Femur (tissue), 1 donor: ENCODE data around the gene PEAK1.
"Not testable (repeated sequence)": the region's sequence is repeated elsewhere in the genome, so short reads cannot be mapped to it uniquely, and the experiment has no call there.

Experiments
- DNase-seq: peaks from one replicate; pipeline ENCODE4 v3.0.0-alpha.2; 2017

Gene PEAK1

GRCh38 chr15:77219841-77220240 is 200.1 kb downstream of the PEAK1 start:
- no peak for DNase-seq

GRCh38 chr15:77209221-77209620 is 210.7 kb downstream of the PEAK1 start:
- no peak for DNase-seq

GRCh38 chr15:77208241-77208640 is 211.7 kb downstream of the PEAK1 start:
- DNase-seq, result no peak

- no peak for DNase-seq
Observed at GRCh38 chr15:77201665-77202064, 218.2 kb downstream of the PEAK1 start.

GRCh38 chr15:77196381-77196780 is 223.5 kb downstream of the PEAK1 start:
- no peak for DNase-seq

GRCh38 chr15:77195586-77195985 is 224.3 kb downstream of the PEAK1 start:
- DNase-seq, result no peak

- no peak for DNase-seq
Observed at GRCh38 chr15:77192451-77192850, 227.5 kb downstream of the PEAK1 start.

- no peak for DNase-seq
Observed at GRCh38 chr15:77191230-77191834, 228.6 kb downstream of the PEAK1 start.

- peak; percentile 55 for DNase-seq
Observed at GRCh38 chr15:77187751-77188464, 232.0 kb downstream of the PEAK1 start.

GRCh38 chr15:77186594-77187011 is 233.3 kb downstream of the PEAK1 start:
- no peak for DNase-seq

- no peak for DNase-seq
Observed at GRCh38 chr15:77185242-77185785, 234.6 kb downstream of the PEAK1 start.

- DNase-seq, result not testable (repeated sequence)
Observed at GRCh38 chr15:77184352-77184751, 235.6 kb downstream of the PEAK1 start.

GRCh38 chr15:77183066-77183465 is 236.8 kb downstream of the PEAK1 start:
- no peak for DNase-seq

- no peak for DNase-seq
Observed at GRCh38 chr15:77181305-77182074, 238.4 kb downstream of the PEAK1 start.

GRCh38 chr15:77180757-77181156 is 239.1 kb downstream of the PEAK1 start:
- no peak for DNase-seq

- DNase-seq, result no peak
Observed at GRCh38 chr15:77180270-77180669, 239.6 kb downstream of the PEAK1 start.

GRCh38 chr15:77179541-77179998 is 240.3 kb downstream of the PEAK1 start:
- DNase-seq, result no peak

- DNase-seq, result no peak
Observed at GRCh38 chr15:77178411-77178810, 241.5 kb downstream of the PEAK1 start.

GRCh38 chr15:77176148-77176547 is 243.8 kb downstream of the PEAK1 start:
- not testable (repeated sequence) for DNase-seq

GRCh38 chr15:77173487-77173886 is 246.4 kb downstream of the PEAK1 start:
- DNase-seq, result no peak

GRCh38 chr15:77171221-77171967 is 248.5 kb downstream of the PEAK1 start:
- no peak for DNase-seq

- DNase-seq, result no peak
Observed at GRCh38 chr15:77168616-77169015, 251.3 kb downstream of the PEAK1 start.

GRCh38 chr15:77168141-77168540 is 251.8 kb downstream of the PEAK1 start:
- peak; percentile 51 for DNase-seq
